BE2C (cell line): ENCODE measurements around the gene VAMP4.

Source experiments
- DNase-seq: peaks from one replicate; pipeline ENCODE4 v3.0.0-alpha.2; 2020
- H3K27me3 ChIP-seq: fragments of 250-450 bp; sonication (Bioruptor Pico); 2 replicates; pipeline ENCODE4 v1.5.1; 2020; ENCODE audit warnings: mild to moderate bottlenecking
- H3K36me3 ChIP-seq: fragments of 250-450 bp; sonication (Bioruptor Pico); 2 replicates; pipeline ENCODE4 v1.5.1; 2020; ENCODE audit warnings: mild to moderate bottlenecking
- H3K4me1 ChIP-seq: fragments of 250-450 bp; sonication (Bioruptor Pico); 2 replicates; pipeline ENCODE4 v1.5.1; 2020
- H3K4me3 ChIP-seq: 2 replicates; pipeline ENCODE4 v1.5.1; 2011; ENCODE audit warnings: low read depth, low read length
- H3K9me3 ChIP-seq: fragments of 250-450 bp; sonication (Bioruptor Pico); 2 replicates; pipeline ENCODE4 v1.5.1; 2020
- CTCF ChIP-seq: IDR thresholded peaks from 2 replicates; pipeline ENCODE4 v1.5.1; 2012; ENCODE audit warnings: mild to moderate bottlenecking, low read depth, low read length

The VAMP4 gene

GRCh38 chr1:171654942-171655745 is 86.7 kb downstream of the VAMP4 start:
- peak overlapping the region; percentile 28; the same call in 1 of the 2 replicates for H3K4me3 ChIP-seq
- H3K36me3 ChIP-seq, result no peaks in the 10 kb centered on the region
- DNase-seq, result peak; percentile 78
- peaks cover 9% of the 10 kb centered on the region for H3K27me3 ChIP-seq
- H3K9me3 ChIP-seq, result no peaks in the 10 kb centered on the region
- no peaks in the 10 kb centered on the region for H3K4me1 ChIP-seq
- peak; percentile 84 for TF ChIP-seq CTCF

GRCh38 chr1:171654201-171654941 is 87.5 kb downstream of the VAMP4 start:
- H3K9me3 ChIP-seq, result no peaks in the 10 kb centered on the region
- no peak for DNase-seq
- no peaks in the 10 kb centered on the region for H3K36me3 ChIP-seq
- H3K4me1 ChIP-seq, result no peaks in the 10 kb centered on the region
- TF ChIP-seq CTCF, result no peak
- no peak overlapping the region for H3K4me3 ChIP-seq
- H3K27me3 ChIP-seq, result peaks cover 9% of the 10 kb centered on the region

GRCh38 chr1:171653796-171654195 is 88.1 kb downstream of the VAMP4 start:
- no peak for TF ChIP-seq CTCF
- H3K9me3 ChIP-seq, result no peaks in the 10 kb centered on the region
- H3K4me1 ChIP-seq, result no peaks in the 10 kb centered on the region
- H3K27me3 ChIP-seq, result peaks cover 9% of the 10 kb centered on the region
- no peaks in the 10 kb centered on the region for H3K36me3 ChIP-seq
- H3K4me3 ChIP-seq, result no peak overlapping the region
- DNase-seq, result no peak

- no peak for DNase-seq
- Histone ChIP-seq H3K4me3 (no peak within 1 kb of the TSS), H3K27me3 (peaks cover 9% of the 10 kb centered on the region), H3K4me1 (no peaks in the 10 kb centered on the region), H3K36me3 (no peaks in the 10 kb centered on the region), H3K9me3 (no peaks in the 10 kb centered on the region)
- no peak for TF ChIP-seq CTCF
Observed at GRCh38 chr1:171652234-171652822, 89.5 kb downstream of the VAMP4 start, which contains the start of gene MYOC. TSS of gene MYOC (minus strand) at chr1:171652688. CDS start at chr1:171652611, 77 bp downstream.
